HCT116 (cell line): ENCODE data around the gene HACE1. TPM values are rescaled to one million over a fixed set of nuclear protein-coding genes. Genes with fewer than 3 reads are reported as not detected.

Experiments used
- ATAC-seq: fragments of 200-7000 bp; cut with Tn5 transposase; 2 replicates; pipeline ENCODE4 v1.9.1; 2020; ENCODE audit warnings: mild to moderate bottlenecking, moderate library complexity
- BruUV-seq: library from RNA; stranded (reverse); fragments of 400-500 nt; replicated peaks from 2 replicates; lab custom pipeline; 2021; lab: Mats Ljungman, UMichigan
- CTCF ChIA-PET: fragments of 300-600 bp; sonication (Branson Sonifier 250); formaldehyde crosslinking; loops from one replicate; lab custom pipeline; 2021; ENCODE audit warnings: antibody characterized with exemption; lab: Charles Lee
- POLR2A ChIA-PET: fragments of 300-600, 350-600 bp; sonication (Branson Sonifier 250); formaldehyde crosslinking; loops from one replicate; lab custom pipeline; 2021; ENCODE audit warnings: antibody characterized with exemption; lab: Charles Lee
- RAD21 ChIA-PET, 2 experiments: fragments of 300-600 bp; sonication (Branson Sonifier 250); formaldehyde crosslinking; loops; one replicate each; lab custom pipeline; 2023; ENCODE audit warnings: low total read pairs in 2 of 2; ENCODE audit not compliant: uncharacterized antibody in 2 of 2, unreplicated experiment in 2 of 2, low non-redundant PET in 1 of 2; lab: Charles Lee
- DNase-seq: peaks from one replicate; pipeline ENCODE4 v3.0.0-alpha.2; 2010; ENCODE audit warnings: low read depth, low spot score
- H2AFZ ChIP-seq: fragments of 200-600 bp; shearing (Covaris generic), sonication (generic); 2 replicates; pipeline ENCODE4 v1.6.1; 2017; ENCODE audit warnings: low read depth, mixed run types, mixed read lengths, antibody characterized with exemption, low read length; ENCODE audit not compliant: poor library complexity, severe bottlenecking
- H3K27ac ChIP-seq: 2 replicates; pipeline ENCODE4 v1.5.1; 2012; ENCODE audit warnings: low read depth, low read length
- H3K27me3 ChIP-seq: fragments of 200-600 bp; sonication (generic); 2 replicates; pipeline ENCODE4 v1.6.1; 2016; ENCODE audit warnings: mixed run types, low read length, mixed read lengths; ENCODE audit not compliant: insufficient read depth
- H3K36me3 ChIP-seq, 2 experiments: fragments of 200-500 bp in 1 of 2; fragments of 200-600 bp in 1 of 2; sonication (Bioruptor generic) in 1 of 2; sonication (generic) in 1 of 2; 2 replicates each; pipeline versions ENCODE4 v1.5.1 to v1.6.1; 2014 to 2016; ENCODE audit warnings: low read length in 2 of 2, inconsistent platforms in 1 of 2, mixed read lengths in 1 of 2, mixed run types in 1 of 2; ENCODE audit not compliant: insufficient read depth in 2 of 2, control insufficient read depth in 1 of 2
- H3K4me1 ChIP-seq, 2 experiments: fragments of 200-600 bp in 1 of 2; sonication (generic) in 1 of 2; 2 replicates each; pipeline versions ENCODE4 v1.5.1 to v1.6.1; 2012 to 2017; ENCODE audit warnings: low read length in 2 of 2, inconsistent platforms in 1 of 2, mild to moderate bottlenecking in 1 of 2, mixed read lengths in 1 of 2, mixed run types in 1 of 2, moderate library complexity in 1 of 2; ENCODE audit not compliant: insufficient read depth in 2 of 2, control insufficient read depth in 1 of 2
- H3K4me2 ChIP-seq: fragments of 200-600 bp; sonication (generic); 2 replicates; pipeline ENCODE4 v1.6.1; 2017; ENCODE audit warnings: mixed run types, low read length, mixed read lengths
- H3K4me3 ChIP-seq, 2 experiments: fragments of 200-600 bp in 1 of 2; sonication (generic) in 1 of 2; replicated peaks in 1 of 2; 2 replicates each; pipeline ENCODE4 v1.5.1; 2011 to 2016; ENCODE audit warnings: low read length in 2 of 2, control low read depth in 1 of 2, low read depth in 1 of 2, mild to moderate bottlenecking in 1 of 2, mixed read lengths in 1 of 2, mixed run types in 1 of 2
- H3K79me2 ChIP-seq: fragments of 200-600 bp; sonication (generic); 2 replicates; pipeline ENCODE4 v1.6.1; 2017; ENCODE audit warnings: mild to moderate bottlenecking, mixed run types, low read length, moderate library complexity, mixed read lengths; ENCODE audit not compliant: insufficient read depth
- H3K9ac ChIP-seq: fragments of 200-600 bp; sonication (generic); 2 replicates; pipeline ENCODE4 v1.6.1; 2016; ENCODE audit warnings: low read length, mixed read lengths
- H3K9me2 ChIP-seq: fragments of 200-600 bp; sonication (generic), shearing (Covaris generic); 2 replicates; pipeline ENCODE4 v1.6.1; 2017; ENCODE audit warnings: mixed run types, mild to moderate bottlenecking, moderate library complexity; ENCODE audit not compliant: insufficient read depth
- H3K9me3 ChIP-seq, 2 experiments: fragments of 200-500 bp in 1 of 2; fragments of 200-600 bp in 1 of 2; sonication (Bioruptor generic) in 1 of 2; sonication (generic) in 1 of 2; 2 replicates each; pipeline ENCODE4 v1.6.1; 2014 to 2017; ENCODE audit warnings: low read length in 2 of 2, mixed read lengths in 2 of 2, inconsistent platforms in 1 of 2, low read depth in 1 of 2, mild to moderate bottlenecking in 1 of 2, mixed run types in 1 of 2, moderate library complexity in 1 of 2; ENCODE audit not compliant: control insufficient read depth in 1 of 2, insufficient read depth in 1 of 2
- H4K20me1 ChIP-seq: fragments of 200-600 bp; sonication (generic), shearing (Covaris generic); 2 replicates; pipeline ENCODE4 v1.6.1; 2017; ENCODE audit warnings: mixed run types, mild to moderate bottlenecking, moderate library complexity; ENCODE audit not compliant: insufficient read depth
- ELF1 ChIP-seq: IDR thresholded peaks from 2 replicates; pipeline ENCODE4 v1.6.1; 2012; ENCODE audit warnings: low read depth, borderline replicate concordance
- POLR2A ChIP-seq: IDR thresholded peaks from 2 replicates; pipeline ENCODE4 v1.7.0; 2011; ENCODE audit warnings: borderline replicate concordance; ENCODE audit not compliant: insufficient read depth, insufficient read length; ENCODE audit errors: extremely low read depth
- RAD21 ChIP-seq: IDR thresholded peaks from 2 replicates; pipeline ENCODE4 v1.6.1; 2012; ENCODE audit warnings: low read depth, mild to moderate bottlenecking
- REST ChIP-seq: IDR thresholded peaks from 2 replicates; pipeline ENCODE4 v1.6.1; 2012; ENCODE audit warnings: low read depth
- YY1 ChIP-seq: IDR thresholded peaks from 2 replicates; pipeline ENCODE4 v1.6.1; 2011; ENCODE audit warnings: low read length, low read depth, moderate library complexity, mild to moderate bottlenecking; ENCODE audit not compliant: insufficient replicate concordance; ENCODE audit errors: extremely low read depth
- ZBTB33 ChIP-seq: IDR thresholded peaks from 2 replicates; pipeline ENCODE4 v1.6.1; 2011; ENCODE audit warnings: mild to moderate bottlenecking, low read length, moderate library complexity; ENCODE audit not compliant: insufficient replicate concordance; ENCODE audit errors: extremely low read depth
- intact Hi-C: fragments of 100-400 bp; cut with micrococcal nuclease; formaldehyde crosslinking; loops from 2 replicates; pipeline ENCODE4 v1.10.0; 2022
- total RNA-seq: library from RNA; stranded (reverse); gene quantifications from one replicate; pipeline ENCODE4 v1.2.1, GENCODE V29; 2021; ENCODE audit not compliant: unreplicated experiment

The HACE1 gene
- total RNA-seq, 1 experiment from 2014 or later, result 10.9 TPM

- ChIA-PET RAD21 (no interaction called here), CTCF (no interaction called here), POLR2A (no interaction called here)
- Histone ChIP-seq H3K36me3 (no peaks in the 10 kb centered on the region), H3K79me2 (no peaks in the 10 kb centered on the region), H3K9me2 (no peaks in the 10 kb centered on the region), H2AFZ (no peak overlapping the region), H3K4me1 (no peaks in the 10 kb centered on the region), H3K9me3 (no peaks in the 10 kb centered on the region), H3K4me2 (no peak overlapping the region), H3K27ac (no peak overlapping the region), H3K27me3 (no peaks in the 10 kb centered on the region), H3K4me3 (no peak overlapping the region), H4K20me1 (no peaks in the 10 kb centered on the region), H3K9ac (no peak overlapping the region)
- no TSS peak for BruUV-seq
- no peak for DNase-seq
- intact Hi-C loops, result no loop called here
- TF ChIP-seq YY1 (no peak), POLR2A (no peak), ELF1 (no peak), REST (no peak), ZBTB33 (no peak), RAD21 (no peak)
- ATAC-seq, result no peak
These were observed 104.8 kb downstream of the HACE1 start for GRCh38 chr6:104754788-104755409.
